EL (cell line): ENCODE results near the gene FCRL6.

Source experiments
- DNase-seq: peaks from one replicate; pipeline ENCODE4 v3.0.0-alpha.2; 2016

FCRL6 gene

DNA sequence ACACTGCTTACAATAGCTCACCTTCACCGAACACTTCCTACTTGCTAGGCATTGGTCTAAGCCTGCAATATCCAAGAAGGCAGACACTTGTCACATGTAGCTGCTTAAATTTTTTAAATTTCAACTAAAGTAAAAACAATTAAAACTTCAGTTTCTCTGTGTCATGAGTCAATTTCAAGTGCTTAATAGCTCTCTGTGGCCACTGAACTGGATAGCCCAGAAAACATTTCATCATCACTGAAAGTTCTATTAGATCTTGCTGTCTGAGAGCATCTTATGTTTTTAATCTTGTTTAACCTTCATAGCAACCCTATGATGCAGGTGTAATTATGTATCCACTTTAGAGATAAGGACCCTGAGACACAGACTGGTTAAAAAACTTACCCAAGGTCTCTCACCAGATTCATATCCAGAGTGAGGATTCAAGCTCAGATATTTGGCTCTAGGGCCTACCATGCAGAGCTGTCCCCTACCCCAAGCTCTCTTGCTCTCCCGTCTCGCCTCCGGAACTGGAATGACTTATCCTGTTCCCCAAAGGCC lies 2.6 kb upstream of the FCRL6 start:
- no peak for DNase-seq

DNA sequence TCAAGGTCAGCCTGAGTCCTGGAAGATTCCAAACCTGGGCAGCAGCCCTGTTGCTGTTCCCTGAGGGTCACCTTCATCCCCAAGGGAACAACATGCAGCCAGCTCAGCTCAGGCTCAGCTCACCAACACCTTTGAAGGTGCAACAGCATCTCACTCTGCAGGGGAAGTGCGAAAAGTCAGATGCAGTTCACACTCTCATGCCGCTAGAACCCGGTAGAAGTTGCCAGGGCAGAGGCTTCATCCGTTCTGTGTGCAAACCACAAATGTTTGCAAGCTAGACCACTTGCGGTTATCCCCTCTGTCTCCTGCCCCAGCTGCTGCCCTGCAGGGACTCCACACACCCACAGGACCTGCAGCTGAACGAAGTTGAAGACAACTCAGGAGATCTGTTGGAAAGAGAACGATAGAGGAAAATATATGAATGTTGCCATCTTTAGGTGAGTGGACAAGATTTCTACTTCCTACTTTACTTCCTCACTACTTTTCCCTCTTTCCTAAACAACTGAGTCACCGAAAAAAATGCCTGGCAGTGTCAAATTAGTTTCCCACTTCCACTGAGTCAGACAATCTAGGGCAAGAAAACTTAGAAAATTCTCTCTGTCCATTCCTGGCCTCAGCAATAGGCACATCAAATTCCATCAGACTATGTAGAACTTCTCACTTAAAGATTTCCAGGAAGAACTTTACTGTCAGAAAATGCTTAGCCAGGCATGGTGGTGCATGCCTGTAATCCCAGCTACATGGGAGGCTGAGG lies 1.8 kb upstream of the FCRL6 start:
- DNase-seq, result peak; percentile 25

DNA sequence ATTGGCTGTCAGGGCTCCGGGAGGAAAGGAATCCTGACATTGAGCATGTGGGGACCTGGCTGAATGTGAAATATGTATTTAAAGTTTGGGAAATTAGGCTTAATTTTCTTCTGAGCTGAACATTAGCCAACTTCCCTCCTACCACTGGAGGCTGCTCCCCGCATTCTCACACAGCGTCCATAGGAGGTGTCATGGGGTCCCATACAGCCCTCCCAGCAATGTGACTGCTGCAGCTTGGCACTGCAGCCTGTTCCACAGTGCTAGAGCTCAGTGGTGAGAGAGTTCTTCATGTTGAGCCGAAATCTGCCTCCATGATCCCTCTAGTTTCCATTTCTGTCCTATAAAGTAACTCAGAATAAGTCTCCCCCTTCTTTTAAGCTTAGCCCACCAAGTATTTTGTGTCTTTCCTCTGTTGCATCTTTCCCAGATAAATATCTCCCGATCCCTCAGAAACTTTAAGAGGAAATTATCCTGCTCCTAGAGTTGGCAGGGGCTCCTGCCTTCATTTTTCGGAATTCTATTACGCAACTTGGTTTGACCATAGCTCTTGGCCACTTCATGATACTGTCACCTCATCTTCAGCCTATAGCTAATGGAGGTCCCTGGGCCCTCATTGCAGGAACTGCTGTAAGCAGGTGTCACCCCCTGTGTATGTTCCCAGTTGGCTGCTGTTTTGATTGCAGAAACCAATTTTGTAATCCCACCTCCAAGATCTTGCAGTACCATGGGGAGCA lies 2.0 kb downstream of the FCRL6 start:
- no peak for DNase-seq

DNA sequence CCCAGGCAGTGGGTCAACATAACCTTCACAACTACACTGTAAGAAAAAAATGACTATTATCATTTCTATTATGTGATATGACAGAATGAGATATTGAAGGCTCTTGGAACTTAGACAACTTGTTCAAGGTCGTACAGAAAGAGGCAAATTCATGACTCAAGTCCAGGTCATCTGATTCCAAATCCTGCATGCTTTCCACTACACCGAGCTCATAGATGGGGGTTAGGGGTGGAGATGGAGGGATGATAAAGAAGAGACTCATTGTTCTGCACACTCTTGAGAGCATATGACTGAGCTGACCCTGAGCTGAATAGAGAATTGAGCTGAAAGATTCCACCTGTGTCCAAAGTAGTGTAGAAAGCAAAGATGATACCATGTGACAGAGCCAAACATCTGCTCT lies 2.8 kb downstream of the FCRL6 start:
- DNase-seq, result peak; percentile 29

DNA sequence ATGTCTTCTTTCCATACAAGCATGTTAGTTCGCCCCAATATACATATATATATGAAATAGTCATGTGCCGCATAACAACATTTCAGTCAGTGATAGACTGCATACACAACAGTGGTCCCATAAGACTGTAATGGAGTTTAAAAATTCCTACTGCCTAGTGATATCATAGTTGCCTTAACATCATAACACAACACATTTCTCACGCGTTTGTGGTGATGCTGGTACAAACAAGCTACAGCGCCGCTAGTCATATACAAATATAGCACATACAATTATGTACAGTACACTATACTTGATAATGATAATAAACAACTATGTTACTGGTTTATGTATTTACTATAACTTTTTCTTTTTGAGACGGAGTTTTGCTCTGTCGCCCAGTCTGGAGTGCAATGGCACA lies 13.8 kb downstream of the FCRL6 start:
- DNase-seq, result no peak

DNA sequence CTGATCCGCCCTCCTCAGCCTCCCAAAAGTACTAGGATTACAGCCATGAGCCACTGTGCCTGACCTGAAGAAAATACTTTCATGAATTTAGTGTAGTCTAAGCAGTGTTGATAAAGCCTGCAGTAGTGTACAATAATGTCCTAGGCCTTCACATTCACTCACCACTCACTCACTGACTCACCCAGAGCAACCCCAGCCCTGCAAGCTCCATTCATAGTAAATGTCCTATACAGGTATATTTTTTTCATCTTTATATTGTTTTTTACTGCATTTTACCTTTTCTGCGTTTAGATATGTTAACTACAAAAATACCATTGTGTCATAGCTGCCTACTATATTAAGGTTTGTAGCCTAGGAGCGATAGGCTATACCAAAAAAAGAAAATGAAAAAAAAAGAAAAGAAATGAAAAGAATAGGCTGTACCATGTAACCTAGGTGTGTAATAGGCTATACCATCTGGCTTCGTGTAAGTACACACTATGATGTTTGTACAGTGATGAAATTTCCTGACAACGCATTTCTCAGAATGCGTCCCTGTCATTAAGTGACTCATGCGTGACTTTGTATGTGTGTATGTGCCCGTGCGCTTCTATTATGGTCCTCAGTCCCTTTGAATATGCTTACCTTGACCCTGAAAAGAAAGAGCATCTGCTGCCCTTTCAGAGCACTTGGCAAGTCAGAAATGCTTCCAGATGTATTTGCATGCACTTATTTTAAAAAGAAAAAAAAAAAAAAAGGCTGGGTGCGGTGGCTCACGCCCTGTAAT lies 15.3 kb downstream of the FCRL6 start:
- no peak for DNase-seq

DNA sequence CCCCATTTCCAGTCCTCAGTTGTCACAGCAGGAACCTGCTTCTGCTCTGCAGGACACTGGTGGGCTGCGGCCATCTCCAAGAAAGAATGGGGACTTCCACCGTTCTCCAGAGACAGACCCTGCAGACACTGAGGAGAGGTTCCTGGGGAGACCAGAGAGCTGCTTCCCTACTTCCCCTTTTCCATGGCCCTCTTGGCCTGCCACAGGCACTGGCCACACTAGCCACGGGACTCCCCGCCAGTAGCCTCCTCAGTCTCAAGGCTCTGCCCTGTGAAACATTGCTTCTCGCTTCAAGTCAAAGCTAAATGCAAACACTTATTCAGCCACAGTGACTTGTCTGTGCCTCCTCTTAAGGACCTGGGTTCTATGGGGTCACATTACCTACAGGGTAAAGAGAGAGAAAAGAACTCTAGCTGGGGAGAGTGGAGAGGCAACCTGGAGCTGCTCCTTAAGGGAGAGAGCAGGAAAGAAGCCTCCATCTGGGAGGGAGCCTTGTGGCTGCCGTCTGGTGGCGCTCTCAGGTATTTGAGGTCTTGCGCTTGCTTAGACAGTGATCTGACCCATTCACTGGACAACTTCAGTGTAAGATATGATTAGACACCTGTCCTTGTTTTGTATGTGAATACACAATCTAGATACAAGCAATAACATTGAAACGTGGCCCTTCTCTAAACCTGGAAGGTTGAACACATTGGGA lies 19.2 kb downstream of the FCRL6 start:
- no peak for DNase-seq

DNA sequence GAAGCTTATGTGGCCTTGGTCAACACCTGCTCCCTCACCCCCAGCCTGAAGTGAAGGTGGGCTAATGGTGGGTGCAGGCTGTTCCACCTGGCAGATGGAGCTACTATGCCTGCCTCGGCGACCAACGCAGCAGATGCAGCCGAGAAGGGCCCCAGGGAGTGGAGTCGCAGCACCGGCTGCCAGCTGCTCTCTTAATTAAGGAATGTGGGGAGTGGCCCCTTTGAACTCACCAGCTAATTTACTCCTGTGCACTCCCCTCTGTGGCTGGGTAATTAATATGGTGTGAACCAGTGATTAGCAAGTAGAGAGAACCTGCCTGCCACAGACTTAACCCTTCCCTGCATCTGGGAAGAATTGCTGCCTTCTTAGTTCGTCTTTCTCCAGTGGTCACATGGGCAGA lies 21.2 kb downstream of the FCRL6 start:
- DNase-seq, result no peak

DNA sequence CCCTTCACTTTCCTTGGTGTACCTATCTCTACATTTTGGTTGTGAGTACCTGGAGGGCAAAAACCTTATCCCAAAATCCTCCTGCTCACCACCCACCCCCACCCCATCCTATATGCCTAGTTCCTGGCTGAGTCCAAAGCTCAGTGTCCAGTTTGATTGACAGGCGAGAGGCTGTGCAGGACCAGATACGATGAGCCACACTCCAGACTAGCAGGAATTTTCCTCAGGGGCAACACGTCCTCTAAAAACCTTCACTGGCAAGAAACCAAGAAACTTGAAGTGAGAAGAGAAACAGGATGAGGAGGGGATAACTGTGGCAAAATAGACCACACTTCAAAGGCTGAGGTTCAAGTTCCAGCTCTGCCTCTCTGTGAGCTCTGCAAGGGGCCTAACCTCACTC lies 23.4 kb downstream of the FCRL6 start:
- DNase-seq, result peak; percentile 29

DNA sequence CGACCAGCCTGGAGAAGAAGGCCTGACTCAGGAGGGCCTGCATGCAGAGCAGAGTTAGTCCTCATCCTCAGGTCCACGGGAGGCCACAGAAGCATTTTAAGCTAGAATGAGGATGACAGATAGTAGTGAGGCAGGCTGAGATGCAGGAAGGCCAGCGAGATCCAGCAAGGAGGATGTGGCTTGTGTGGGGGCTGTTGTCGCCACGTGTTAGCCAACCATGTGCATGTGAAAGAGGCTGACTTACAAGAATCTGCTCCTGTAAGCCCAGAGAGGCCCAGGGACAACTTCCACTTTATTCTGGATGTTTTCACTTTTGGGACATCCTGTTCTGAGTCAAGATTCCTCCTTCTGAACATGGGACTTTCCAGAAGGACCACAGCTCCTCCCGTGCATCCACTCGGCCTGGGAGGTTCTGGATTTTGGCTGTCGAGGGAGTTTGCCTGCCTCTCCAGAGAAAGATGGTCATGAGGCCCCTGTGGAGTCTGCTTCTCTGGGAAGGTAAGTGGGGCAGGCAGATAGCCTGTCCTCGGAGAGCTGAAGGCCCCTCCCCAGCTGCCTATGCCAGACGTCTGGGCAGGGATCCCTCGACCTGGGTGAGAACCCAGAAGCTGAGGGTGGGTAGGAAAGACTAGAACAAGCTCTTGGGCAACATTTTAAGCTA lies 24.4 kb downstream of the FCRL6 start, which contains the start of gene SLAMF8:
Gene SLAMF8, plus strand, starts transcription at position 433 of the 661 bp plus-strand sequence. Its CDS starts 26 bp downstream, at position 459.
- peak; percentile 22 for DNase-seq

DNA sequence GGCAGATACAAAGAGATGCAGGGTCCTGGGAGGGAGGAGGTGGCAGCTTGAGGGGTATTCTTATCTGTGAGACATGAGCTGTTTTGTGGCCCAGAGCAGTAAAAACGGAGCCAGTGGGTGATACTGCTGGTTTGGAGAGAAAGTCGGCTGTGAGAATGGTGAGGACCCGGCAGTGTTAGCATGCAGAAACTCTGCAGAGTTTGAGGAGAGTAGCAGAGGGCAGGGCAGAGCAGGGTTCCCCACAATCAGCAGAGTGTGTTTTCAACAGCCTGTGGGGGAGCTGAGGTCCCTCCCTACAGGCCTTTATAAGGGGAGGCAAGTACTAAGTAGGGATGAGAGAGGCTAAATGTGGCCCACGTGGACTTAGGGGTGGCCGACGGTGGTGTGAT lies 24.9 kb downstream of the FCRL6 start:
- DNase-seq, result no peak

DNA sequence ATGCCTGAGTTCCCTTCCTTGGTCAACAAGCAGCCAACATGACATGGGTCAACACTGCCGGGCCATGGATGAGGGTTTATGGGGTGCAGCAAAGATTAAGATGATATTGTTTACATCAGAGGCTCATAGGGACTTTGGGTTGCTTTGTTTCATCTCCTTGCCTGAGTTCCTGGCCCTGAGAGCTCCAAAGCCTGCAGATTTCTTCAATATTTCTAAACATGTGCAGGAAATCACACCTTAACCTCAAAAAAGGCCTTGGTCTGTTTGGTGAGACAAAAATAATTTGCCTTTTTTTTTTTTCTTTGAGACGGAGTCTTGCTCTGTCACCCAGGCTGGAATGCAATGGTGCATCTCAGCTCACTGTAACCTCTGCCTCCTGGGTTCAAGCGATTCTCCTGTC lies 25.4 kb downstream of the FCRL6 start:
- no peak for DNase-seq

DNA sequence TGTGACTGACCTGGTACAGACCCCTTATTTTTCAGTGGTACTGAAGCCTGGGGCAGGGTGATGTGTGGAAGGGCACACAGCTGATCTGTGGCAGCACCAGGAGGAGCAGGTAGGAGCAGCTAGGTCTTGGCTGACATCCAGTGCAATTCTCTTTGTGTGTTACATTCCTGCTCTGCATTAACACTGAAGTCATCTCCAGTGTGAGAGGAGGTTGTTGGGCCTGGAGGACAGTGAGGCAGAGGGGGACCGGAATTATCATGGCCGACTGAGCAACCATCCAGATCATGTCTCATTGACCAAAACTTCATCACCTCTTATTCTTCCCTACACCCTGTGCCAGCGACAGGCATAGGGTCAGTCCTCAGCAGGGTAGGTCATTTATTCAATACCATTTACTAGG lies 26.0 kb downstream of the FCRL6 start:
- DNase-seq, result no peak

DNA sequence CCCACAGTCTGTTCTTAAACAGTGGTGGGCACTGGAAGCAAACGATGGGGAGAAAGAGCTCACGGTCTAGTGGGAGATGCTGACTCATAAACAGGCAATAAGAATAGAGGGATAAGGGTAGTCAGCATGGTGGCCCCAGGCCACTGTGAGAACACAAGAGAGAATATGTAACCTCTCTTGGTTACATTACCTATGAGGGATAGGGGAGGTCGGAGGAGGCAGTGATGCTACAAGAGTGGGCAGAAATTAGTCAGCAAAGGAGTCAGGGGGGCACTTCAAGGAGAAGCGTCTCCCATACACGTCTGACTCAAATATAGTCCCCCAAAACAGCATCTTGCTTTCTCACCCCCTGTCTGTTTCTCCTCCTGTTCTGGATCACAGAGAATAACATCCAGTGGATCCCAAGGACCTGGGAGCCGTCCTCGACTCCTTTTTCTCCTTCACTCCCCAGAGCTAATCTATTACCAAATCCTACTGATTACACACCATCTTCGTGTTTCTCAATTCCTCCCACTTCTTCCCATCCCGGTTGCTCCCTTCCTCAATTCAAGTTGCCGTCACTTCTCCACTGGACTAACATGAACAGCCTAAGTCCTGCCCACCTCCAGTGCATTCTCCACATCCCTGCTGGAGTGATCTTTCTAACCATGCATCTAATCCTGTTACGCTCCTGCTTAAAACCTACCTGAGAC lies 26.6 kb downstream of the FCRL6 start:
- DNase-seq, result no peak

DNA sequence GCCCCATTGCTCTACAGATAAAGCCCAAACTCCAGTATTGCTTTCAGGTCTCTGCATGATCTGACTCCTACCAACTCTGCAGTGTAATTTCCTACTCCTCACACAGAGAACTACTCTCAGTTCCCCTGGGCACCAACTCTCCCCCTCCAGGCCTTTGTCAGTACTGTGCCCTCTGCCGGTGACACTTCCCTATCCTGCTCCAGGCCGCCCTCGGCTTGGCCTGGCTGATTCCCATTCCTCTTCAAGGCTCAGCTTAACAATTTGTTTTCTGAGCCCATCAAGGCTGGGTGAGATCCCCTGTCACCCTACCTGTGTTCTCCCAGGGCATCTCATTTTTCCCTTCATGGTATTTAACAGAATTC lies 27.1 kb downstream of the FCRL6 start:
- no peak for DNase-seq

DNA sequence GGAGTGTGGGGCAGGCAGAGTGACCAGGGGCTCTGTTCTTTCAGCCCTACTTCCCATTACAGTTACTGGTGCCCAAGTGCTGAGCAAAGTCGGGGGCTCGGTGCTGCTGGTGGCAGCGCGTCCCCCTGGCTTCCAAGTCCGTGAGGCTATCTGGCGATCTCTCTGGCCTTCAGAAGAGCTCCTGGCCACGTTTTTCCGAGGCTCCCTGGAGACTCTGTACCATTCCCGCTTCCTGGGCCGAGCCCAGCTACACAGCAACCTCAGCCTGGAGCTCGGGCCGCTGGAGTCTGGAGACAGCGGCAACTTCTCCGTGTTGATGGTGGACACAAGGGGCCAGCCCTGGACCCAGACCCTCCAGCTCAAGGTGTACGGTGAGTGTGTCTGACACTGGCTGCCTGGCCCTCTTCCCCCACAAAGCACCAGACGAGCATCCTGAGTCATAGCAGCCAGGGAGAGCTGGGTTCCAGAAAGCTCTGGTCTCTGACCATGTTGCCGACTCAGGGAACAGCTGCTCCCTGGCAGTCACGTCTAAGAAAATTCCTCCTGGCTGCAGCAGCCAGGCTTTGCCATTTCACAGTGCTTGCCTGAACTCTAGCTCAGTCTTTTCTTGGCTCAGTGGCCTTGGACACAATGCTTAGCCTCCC lies 27.8 kb downstream of the FCRL6 start:
- peak; percentile 80 for DNase-seq

DNA sequence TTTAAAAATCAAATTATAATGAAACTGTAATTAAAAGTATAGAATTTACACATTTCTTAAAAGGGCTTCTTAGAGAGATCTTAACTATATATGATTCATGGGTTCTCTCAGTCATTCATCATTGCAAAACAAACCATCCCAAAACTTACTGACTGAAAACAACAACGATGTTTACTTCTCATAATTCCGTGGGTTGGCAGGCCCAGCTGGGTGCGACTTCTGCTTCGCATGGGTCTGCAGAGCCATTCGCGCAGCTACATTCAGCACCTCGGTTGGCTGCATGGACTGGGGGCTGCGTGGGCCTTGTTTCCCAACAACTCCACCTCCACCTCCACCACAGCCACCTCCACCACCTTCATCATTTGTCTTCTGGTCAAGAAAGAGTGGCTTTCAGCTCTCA lies 28.6 kb downstream of the FCRL6 start:
- DNase-seq, result no peak

DNA sequence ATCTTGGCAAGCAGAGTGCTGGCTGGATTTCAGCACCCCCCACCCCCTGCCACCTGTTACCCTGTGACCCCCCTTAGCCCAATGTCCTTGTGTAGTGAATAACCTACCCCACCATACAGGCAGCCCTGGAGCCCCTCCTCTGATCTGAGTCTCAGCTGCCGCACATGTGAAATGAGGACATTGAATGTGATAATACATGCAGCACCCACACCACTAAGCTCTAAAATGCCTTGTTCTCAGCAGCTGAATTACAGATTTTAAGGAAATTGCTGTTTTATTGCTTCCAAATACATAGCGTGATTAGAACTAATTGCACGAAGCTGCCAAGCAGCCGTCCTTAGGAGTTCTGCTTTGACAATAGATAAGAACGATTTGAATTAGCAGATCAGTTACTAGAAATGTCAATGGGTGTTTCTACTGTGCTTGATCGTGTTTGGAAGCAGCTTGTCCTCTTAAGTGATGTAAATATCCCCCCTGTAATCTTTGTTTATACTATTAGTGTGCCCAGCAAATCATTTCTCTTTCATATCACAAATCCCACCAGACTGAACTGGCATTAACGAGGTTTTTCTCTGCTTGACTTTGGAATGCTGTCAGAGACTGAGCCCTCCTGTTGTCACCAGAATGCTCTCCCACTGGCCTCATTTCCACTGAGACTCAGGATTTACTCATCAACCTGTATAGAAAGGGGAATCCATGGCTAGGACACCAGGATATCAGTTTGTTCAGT lies 29.4 kb downstream of the FCRL6 start:
- no peak for DNase-seq

DNA sequence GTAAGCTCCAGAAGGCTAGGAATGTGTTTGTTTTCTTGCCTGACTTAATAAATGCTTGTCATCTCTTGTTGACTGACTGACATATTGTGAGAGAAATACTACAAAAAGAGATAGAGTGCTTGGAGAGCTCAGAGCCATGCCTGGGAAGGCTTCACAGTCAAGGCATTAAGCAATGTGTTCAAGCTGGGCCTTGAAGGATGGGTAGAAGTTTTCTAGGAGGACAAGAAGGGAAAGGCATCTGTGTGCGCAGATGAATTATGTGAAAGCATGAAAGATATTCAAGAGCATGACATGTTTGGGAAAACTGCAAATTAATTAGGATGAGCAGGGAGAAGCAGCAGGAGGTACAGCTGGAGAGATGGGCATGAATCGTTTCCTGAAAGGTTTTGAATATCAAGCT lies 30.1 kb downstream of the FCRL6 start:
- no peak for DNase-seq

DNA sequence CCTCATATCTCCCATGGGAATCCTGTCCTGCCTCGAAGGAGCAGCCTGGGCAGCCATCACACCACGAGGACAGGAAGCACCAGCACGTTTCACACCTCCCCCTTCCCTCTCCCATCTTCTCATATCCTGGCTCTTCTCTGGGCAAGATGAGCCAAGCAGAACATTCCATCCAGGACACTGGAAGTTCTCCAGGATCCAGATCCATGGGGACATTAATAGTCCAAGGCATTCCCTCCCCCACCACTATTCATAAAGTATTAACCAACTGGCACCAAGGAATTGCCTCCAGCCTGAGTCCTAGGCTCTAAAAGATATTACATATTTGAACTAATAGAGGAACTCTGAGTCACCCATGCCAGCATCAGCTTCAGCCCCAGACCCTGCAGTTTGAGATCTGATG lies 33.2 kb downstream of the FCRL6 start:
- DNase-seq, result peak; percentile 25
